ENCODE results near the gene NBAS. TPM values are rescaled to one million over a fixed set of nuclear protein-coding genes. Genes with fewer than 3 reads are reported as not detected.
A peak's percentile ranks its signal among the peaks of the same experiment; 100 is the strongest.

Gene NBAS
- total and polyA plus RNA-seq, 2 of the 13 experiments (the other 11 are each of a cell fraction or from before 2014, with no cell fraction given), result 33.6 to 58.7 TPM

- TF ChIP-seq ZSCAN30 (CRISPR knock-in tag; IDR thresholded peaks at IDR 0.05) (0 out of 2 replicates have a peak, but pooled peaks have one; percentile 55), ZNF496 (CRISPR knock-in tag; IDR thresholded peaks at IDR 0.05; ENCODE audit: insufficient replicate concordance) (no peak), ZNF614 (CRISPR knock-in tag; IDR thresholded peaks at IDR 0.05; ENCODE audit: borderline replicate concordance) (no peak), SIN3B (IDR thresholded peaks at IDR 0.05; ENCODE audit: low read length) (no peak), ETV6 (CRISPR knock-in tag; conservative IDR thresholded peaks at IDR 0.05) (no peak), ATM (IDR thresholded peaks at IDR 0.05; ENCODE audit: borderline replicate concordance) (no peak), SSRP1 (CRISPR knock-in tag; IDR thresholded peaks at IDR 0.05) (no peak), BRD4 (CRISPR knock-in tag; IDR thresholded peaks at IDR 0.05) (no peak), CREBL2 (CRISPR knock-in tag; IDR thresholded peaks at IDR 0.05; ENCODE audit: borderline replicate concordance) (no peak), NCOA2 (CRISPR knock-in tag; IDR thresholded peaks at IDR 0.05) (0 out of 2 replicates have a peak, but pooled peaks have one; percentile 19), ISL2 (CRISPR knock-in tag; IDR thresholded peaks at IDR 0.05) (peak; percentile 54; the same call in 1 of the 2 replicates), MLLT10 (CRISPR knock-in tag; IDR thresholded peaks at IDR 0.05) (no peak), ZHX2 (IDR thresholded peaks at IDR 0.05; ENCODE audit: low read depth) (no peak), ZHX2 (CRISPR knock-in tag; IDR thresholded peaks at IDR 0.05; ENCODE audit: borderline replicate concordance) (no peak), ZNF703 (CRISPR knock-in tag; IDR thresholded peaks at IDR 0.05; ENCODE audit: borderline replicate concordance) (no peak), POLR2AphosphoS5 (IDR thresholded peaks at IDR 0.05; ENCODE audit: low read depth, low read length) (no peak), CENPT (CRISPR knock-in tag; IDR thresholded peaks at IDR 0.05; ENCODE audit: low read depth) (no peak), ZNF513 (CRISPR knock-in tag; conservative IDR thresholded peaks at IDR 0.05) (no peak), ZNF12 (CRISPR knock-in tag; IDR thresholded peaks at IDR 0.05) (no peak), NONO (IDR thresholded peaks at IDR 0.05) (no peak), NONO (CRISPR knock-in tag; conservative IDR thresholded peaks at IDR 0.05) (no peak), NR2F6 (IDR thresholded peaks at IDR 0.05) (0 out of 2 replicates have a peak, but pooled peaks have one; percentile 19), NR2F6 (CRISPR knock-in tag; IDR thresholded peaks at IDR 0.05) (no peak), ZNF740 (CRISPR knock-in tag; IDR thresholded peaks at IDR 0.05) (no peak), HNRNPH1 (optimal IDR thresholded peaks at IDR 0.05; ENCODE audit: low read depth, low read length) (no peak), SIX4 (CRISPR knock-in tag; IDR thresholded peaks at IDR 0.05) (no peak), ZNF468 (CRISPR knock-in tag; IDR thresholded peaks at IDR 0.05) (no peak), SMYD3 (CRISPR knock-in tag; IDR thresholded peaks at IDR 0.05) (no peak)
Observed at GRCh38 chr2:15571729-15572128, 10.6 kb upstream of the NBAS start (continued).

All from HepG2 (cell line).